22Rv1 (cell line): ENCODE results near the gene MALAT1.

Experiments used
- ZFX ChIP-seq: fragments of 450-650 bp; IDR thresholded peaks from 2 replicates; pipeline ENCODE4 v1.6.1; 2017; ENCODE audit warnings: antibody characterized with exemption, borderline replicate concordance
- TF ChIP-seq, protein P1 (sequence below): fragments of 450-650 bp; IDR thresholded peaks from 2 replicates; pipeline ENCODE4 v1.5.1; 2017; ENCODE audit warnings: mild to moderate bottlenecking

DNA sequence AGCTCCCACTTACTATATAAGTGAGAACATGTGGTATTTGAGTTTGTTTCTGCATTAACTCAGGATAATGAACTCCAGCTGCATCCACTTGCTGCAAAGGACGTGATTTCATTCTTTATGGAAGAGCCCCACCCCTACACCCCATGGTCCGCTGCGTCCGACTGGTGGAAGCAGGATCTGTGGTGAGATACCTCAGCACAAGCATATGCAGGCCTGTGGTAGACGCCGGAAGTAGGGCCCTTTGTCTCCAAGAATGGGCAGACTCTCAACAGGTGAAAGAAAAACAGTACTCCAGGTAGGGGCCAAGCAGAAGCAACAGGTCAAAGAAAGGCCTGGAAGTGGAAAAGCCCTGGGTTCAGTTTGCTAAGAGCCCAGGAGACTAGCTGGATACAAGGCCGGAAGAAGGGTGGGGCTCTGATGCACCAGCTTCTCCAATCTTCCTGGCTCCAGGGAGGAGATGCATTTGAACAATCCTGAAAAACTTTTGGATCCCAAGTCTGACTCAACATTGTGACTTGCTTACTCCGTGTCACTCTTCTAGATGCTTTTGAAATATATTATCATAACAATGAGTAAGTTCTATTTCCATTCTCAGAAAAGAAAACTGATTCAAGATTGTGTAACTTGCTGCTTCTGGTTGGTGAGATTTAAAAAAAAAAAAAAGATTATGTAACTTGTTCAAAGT lies 45.9 kb upstream of the MALAT1 start:
- TF ChIP-seq, protein P1, sequence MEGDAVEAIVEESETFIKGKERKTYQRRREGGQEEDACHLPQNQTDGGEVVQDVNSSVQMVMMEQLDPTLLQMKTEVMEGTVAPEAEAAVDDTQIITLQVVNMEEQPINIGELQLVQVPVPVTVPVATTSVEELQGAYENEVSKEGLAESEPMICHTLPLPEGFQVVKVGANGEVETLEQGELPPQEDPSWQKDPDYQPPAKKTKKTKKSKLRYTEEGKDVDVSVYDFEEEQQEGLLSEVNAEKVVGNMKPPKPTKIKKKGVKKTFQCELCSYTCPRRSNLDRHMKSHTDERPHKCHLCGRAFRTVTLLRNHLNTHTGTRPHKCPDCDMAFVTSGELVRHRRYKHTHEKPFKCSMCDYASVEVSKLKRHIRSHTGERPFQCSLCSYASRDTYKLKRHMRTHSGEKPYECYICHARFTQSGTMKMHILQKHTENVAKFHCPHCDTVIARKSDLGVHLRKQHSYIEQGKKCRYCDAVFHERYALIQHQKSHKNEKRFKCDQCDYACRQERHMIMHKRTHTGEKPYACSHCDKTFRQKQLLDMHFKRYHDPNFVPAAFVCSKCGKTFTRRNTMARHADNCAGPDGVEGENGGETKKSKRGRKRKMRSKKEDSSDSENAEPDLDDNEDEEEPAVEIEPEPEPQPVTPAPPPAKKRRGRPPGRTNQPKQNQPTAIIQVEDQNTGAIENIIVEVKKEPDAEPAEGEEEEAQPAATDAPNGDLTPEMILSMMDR: no peak
- no peak for TF ChIP-seq ZFX
